KG1 (cell line): Measurements from ENCODE around the gene VRK2.

Experiments used
- DNase-seq: peaks from one replicate; lab custom pipeline; 2025; lab: John Stamatoyannopoulos, UW

VRK2 gene

DNA sequence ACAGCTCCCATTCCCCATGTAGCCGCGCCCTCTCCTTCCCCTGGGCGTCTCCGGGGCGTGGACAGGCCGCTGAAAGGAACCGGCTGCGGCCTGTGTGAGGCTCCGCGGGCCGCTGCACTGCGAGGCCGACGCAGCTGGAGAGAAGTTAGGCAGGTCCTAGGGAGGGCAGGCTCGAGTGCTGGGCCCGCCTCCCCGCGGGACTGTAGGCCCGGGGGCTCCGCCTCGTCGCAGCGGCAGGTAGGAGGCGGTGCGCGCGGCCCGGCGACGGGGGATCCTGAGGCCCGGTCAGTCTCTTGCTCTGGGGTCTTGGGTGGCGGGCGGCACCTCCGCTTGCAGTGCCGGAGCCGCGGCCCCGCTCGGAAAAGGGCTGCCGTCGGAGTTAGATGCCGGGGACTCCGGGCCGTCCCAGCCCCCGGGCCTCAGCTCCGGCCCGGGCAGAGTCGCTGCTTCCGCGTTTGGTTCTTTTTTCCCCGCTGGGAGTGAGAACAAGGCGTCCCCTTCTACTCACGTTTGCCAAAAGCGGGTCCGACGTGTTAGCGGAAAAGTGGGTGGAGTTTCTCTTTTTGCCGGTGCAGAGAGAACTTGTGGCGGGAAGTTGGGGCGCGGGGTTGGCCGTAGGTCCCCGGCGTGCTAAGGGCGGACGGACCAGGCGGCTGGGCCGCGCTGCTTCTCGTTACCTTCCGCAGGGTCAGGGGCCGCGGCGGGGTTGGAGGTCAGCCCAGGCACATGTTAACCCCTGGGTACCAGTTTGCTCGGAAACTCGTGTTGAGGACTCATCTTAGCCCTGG lies at the start of gene VRK2:
TSS of gene VRK2 (plus strand) at position 222 of the 788 bp plus-strand sequence. CDS start 2,026 bp downstream, outside the sequence.
- peak; percentile 82 for DNase-seq

DNA sequence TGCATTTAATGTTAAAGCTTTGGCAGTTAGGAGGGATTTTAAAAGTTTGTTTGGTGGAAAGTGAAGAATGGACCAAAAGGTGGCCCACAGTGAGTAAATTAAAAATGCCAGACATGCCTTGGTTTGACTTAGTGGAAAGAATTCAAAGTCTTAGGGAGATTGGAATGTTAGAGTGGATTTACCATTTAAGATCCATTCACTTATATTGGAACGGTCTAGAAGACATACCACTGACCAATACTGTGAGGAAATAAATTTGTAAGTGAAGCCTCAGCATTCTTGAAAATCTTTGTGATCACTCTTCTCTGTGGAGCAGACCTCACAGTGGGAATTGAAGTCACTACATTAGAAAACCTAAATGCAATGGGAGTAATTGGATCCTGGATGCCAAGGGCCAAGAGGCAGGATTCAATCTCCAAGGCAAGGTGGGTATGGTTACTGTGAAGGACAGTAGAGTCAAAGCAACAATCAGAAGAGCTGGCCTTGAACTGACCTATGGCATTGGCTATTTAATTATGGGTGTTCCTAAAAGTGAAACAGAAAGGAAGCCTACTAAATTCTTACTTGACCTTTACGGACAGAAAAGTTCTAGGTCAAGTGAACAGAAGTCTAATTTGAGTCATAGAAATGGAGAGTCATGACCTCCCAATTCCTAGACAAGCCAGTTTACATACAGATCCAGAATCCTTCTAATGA lies 40.2 kb upstream of the VRK2 start:
- no peak for DNase-seq

- DNase-seq, result no peak
Observed at GRCh38 chr2:58006952-58007284, 39.7 kb upstream of the VRK2 start.

GRCh38 chr2:58010599-58010998 lies 36.0 kb upstream of the VRK2 start:
- DNase-seq, result no peak

GRCh38 chr2:58019229-58019628 lies 27.4 kb upstream of the VRK2 start:
- no peak for DNase-seq

- DNase-seq, result no peak
Observed at GRCh38 chr2:58025150-58025933, 21.3 kb upstream of the VRK2 start.

GRCh38 chr2:58027029-58027428 lies 19.6 kb upstream of the VRK2 start:
- no peak for DNase-seq

DNA sequence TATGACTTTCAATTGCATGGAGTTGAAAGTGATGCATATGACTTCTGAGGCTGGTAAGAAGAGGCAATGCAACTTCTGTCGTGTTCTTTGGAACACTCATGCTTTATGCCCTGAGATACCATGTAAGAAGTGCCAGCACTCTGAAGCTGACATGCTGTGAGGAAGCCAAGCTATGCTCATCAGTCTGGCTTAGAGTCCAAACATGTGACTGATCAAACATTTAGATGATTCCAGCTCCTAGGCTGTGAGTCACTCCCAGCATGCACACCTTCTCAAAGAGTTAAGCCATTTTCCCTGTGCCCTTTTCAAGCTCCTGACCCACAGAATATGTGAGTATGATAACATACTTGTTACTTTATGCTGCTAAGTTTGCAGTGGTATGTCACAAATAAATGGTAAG lies 15.8 kb upstream of the VRK2 start:
- DNase-seq, result no peak

GRCh38 chr2:58032016-58032763 lies 14.4 kb upstream of the VRK2 start:
- DNase-seq, result no peak

DNA sequence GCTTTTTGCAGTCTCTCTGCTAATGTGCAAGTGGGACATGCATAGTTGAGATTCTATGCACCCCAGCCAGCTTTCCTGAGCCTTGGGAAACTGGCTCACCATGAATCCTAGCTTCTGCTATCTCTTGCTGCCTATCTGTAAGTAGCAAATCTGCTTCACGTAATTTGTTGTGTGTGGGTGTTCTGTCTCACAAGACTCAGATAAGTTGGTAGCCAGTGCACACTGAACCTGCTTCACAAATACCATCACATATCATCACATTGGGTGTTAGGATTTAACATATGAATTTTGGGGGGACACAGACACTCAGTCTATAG lies 13.9 kb upstream of the VRK2 start:
- DNase-seq, result no peak

GRCh38 chr2:58033530-58033929 lies 13.1 kb upstream of the VRK2 start:
- no peak for DNase-seq

GRCh38 chr2:58035352-58035751 lies 11.3 kb upstream of the VRK2 start:
- DNase-seq, result no peak

GRCh38 chr2:58039170-58039611 lies 7.4 kb upstream of the VRK2 start:
- DNase-seq, result peak; percentile 35

- no peak for DNase-seq
Observed at GRCh38 chr2:58042486-58042970, 4.1 kb upstream of the VRK2 start.

DNA sequence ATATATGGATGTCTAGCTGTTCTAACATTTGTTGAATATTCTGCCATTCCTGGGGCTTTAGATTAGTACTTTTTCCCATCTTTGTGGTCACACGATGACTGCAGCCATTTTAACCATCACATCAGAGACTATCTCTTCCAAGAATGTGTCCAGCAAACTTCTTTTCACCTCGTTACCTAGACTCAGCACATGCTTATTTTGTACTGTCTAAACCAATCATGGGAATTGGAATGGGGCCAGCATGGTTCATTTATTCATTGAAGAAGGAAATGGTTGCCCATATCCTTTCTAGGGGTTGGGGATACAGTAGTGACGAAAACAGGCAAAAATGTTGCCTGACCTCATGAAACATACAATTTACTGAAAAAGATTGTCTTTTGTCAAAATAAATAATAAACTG lies 2.5 kb upstream of the VRK2 start:
- DNase-seq, result no peak

DNA sequence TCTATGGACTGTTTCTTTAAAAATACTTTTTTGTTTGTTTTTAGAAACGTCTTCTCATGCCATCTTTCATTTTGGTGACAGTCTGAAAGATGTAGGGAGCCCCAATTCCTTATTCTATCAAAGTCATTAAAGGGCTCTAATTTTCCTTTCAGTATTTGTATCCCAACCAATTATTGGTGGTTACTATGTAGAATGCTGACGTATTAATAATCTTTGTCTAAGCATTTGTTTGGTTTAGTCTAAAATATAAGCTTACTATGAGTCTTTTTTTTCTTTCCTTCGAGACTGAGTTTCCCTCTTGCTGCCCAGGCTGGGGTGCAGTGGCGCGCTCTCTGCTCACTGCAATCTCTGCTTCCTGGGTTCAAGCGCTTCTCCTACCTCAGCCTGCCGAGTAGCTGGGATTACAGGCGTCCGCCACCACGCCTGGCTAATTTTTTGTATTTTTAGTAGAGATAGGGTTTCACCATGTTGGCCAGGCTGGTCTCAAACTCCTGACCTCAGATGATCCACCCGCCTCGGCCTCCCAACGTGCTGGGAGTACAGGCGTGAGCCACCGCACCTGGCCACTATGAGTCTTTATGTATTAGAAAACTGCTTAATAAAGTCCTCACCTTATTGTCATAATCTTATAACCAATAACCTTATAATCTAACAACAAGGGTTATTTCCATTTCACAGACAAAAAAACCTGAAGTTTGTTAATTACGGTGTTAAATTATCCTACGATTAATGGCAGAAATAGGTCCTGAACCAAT lies 849 bp upstream of the VRK2 start:
- DNase-seq, result no peak

- DNase-seq, result no peak
Observed at GRCh38 chr2:58046335-58046584, 346 bp upstream of the VRK2 start.

GRCh38 chr2:58047373-58047935 lies 848 bp downstream of the VRK2 start:
- DNase-seq, result peak; percentile 81

- DNase-seq, result no peak
Observed at GRCh38 chr2:58047961-58048360, 1.4 kb downstream of the VRK2 start.

DNA sequence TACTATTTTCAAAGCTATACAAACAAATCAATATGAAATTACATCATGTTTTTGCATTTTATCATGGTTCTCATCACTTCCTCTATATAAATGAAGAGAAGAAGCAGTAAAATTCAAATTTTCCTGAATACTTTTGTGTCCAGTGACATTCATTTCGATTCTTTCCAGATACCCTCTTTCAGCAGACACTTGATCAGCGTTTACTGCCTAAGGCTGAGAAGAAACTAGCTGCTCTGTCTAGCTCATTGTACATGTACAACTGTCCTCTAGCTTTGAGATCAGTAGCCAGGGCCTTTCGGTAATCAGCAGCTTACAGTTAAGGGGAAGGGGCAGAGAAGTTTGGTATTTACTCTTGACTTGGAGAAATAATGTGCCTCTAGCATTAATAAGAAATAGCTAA lies 4.8 kb downstream of the VRK2 start:
- DNase-seq, result no peak

DNA sequence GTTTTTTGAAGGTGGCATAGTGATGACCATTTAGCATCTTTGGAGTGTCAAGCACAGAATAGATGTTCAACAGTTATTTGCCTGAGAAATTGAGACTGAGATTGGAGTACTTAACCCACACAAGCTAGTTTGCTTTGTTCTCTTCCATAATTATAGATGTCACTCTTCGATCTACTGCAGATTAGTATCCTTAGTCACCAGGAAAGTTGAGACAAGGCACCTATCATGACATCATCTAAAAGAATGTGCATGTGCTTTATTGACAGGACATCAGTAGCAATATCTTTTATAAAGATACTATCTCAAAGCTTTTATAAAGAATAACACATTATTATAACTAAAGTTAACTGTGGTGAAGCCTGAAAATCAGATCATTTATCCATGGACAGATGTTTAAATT lies 6.4 kb downstream of the VRK2 start:
- no peak for DNase-seq
